Esophagus muscularis mucosa (tissue), 4 donors: ENCODE data around the gene LAMA5. TPM values are rescaled to one million over a fixed set of nuclear protein-coding genes. Genes with fewer than 3 reads are reported as not detected.

Experiments
- DNase-seq: peaks from one replicate; pipeline ENCODE4 v3.0.0-alpha.2; 2017; ENCODE audit errors: extremely low spot score
- H3K27ac ChIP-seq, 4 donors: fragments of 200-600 bp; sonication (generic); replicated peaks in 1 of 4; 1 replicate in 3 of 4; 2 replicates in 1 of 4; pipeline ENCODE4 v1.5.1; 2016 to 2019; ENCODE audit warnings: mild to moderate bottlenecking in 1 of 4
- H3K27me3 ChIP-seq, 4 donors: fragments of 200-600 bp; sonication (generic); one replicate each; pipeline versions ENCODE4 v1.5.1 to v1.6.0; 2016 to 2019
- H3K36me3 ChIP-seq, 4 donors: fragments of 200-600 bp; sonication (generic); one replicate each; pipeline ENCODE4 v1.5.1; 2016 to 2019
- H3K4me1 ChIP-seq, 4 donors: fragments of 200-600 bp; sonication (generic); one replicate each; pipeline ENCODE4 v1.5.1; 2016 to 2019
- H3K4me3 ChIP-seq, 4 donors: fragments of 200-600 bp; sonication (generic); 1 replicate in 2 of 4; 2 replicates in 2 of 4; pipeline ENCODE4 v1.5.1; 2016 to 2019; ENCODE audit warnings: mild to moderate bottlenecking in 4 of 4, moderate library complexity in 1 of 4
- H3K9me3 ChIP-seq, 4 donors: fragments of 200-600 bp; sonication (generic); 1 replicate in 3 of 4; 2 replicates in 1 of 4; pipeline ENCODE4 v1.5.1; 2016 to 2019
- EP300 ChIP-seq: sonication (generic); formaldehyde crosslinking; IDR thresholded peaks from one replicate; pipeline ENCODE4 v1.6.1; 2017; ENCODE audit warnings: antibody characterized with exemption
- POLR2A ChIP-seq: fragments of 450-650 bp; IDR thresholded peaks from one replicate; pipeline ENCODE4 v1.6.1; 2017; ENCODE audit warnings: antibody characterized with exemption, moderate library complexity, mild to moderate bottlenecking, low read depth
- POLR2AphosphoS5 ChIP-seq, 2 donors: sonication (generic); formaldehyde crosslinking; IDR thresholded peaks; one replicate each; pipeline ENCODE4 v1.6.1; 2017; ENCODE audit warnings: antibody characterized with exemption in 2 of 2
- WGBS: methylation state at CpG from one replicate; pipeline ENCODE4 v1.1.5; 2018; 5-methylcytosine and 5-hydroxymethylcytosine counted together
- intact Hi-C: fragments of 100-400 bp; cut with DNase I; formaldehyde crosslinking; loops from one replicate; pipeline ENCODE4 v1.15.1; 2023
- total RNA-seq, 4 donors: library from RNA; depleted of rRNA; stranded (reverse); fragments of >200 nt; gene quantifications; one replicate each; pipeline versions ENCODE4 v1.1.0 to v1.2.1, GENCODE V29; 2016
- TF ChIP-seq, protein P1 (sequence below), 3 experiments: fragments of 200-600 bp in 2 of 3; fragments of 450-650 bp in 1 of 3; sonication (generic) in 2 of 3; IDR thresholded peaks; one replicate each; pipeline ENCODE4 v1.5.1; 2017 to 2019; ENCODE audit warnings: antibody characterized with exemption in 3 of 3, mild to moderate bottlenecking in 2 of 3, moderate library complexity in 1 of 3

The LAMA5 gene
- total RNA-seq, 4 donors from 2014 or later, result 70.1 to 257 (median 150) TPM

DNA sequence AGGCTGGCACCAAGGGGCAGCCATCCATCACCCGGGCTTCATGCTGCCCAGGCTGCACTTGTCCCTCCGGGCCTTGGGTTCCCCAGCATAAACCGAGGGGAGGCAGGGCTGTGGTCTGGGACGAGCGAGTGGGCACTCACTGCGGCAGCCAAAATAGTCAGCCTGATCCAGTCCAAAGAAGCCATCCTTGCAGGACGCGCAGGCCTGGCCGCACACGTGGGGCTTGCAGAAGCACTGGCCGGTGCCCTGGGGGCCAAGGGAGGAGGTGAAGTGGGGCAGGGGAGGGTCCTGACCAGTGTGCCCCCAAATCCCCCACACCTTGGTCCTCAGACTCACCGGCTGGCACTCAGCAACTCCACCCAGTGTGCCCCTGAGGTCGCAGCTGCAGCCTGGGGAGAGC, 32.2 kb downstream of the LAMA5 start:
- peaks cover 70 to 99% (median 96%) of the 10 kb centered on the region in 4 donors for H3K36me3 ChIP-seq
- H3K9me3 ChIP-seq, result no peaks in the 10 kb centered on the region
- 93% methylated on average over 2 of the region's 13 CpGs for WGBS
- no peak overlapping the region for H3K4me3 ChIP-seq
- TF ChIP-seq POLR2A (no peak), POLR2AphosphoS5 (IDR thresholded peaks at IDR 0.05) (no peak), EP300 (no peak)
- TF ChIP-seq, protein P1, sequence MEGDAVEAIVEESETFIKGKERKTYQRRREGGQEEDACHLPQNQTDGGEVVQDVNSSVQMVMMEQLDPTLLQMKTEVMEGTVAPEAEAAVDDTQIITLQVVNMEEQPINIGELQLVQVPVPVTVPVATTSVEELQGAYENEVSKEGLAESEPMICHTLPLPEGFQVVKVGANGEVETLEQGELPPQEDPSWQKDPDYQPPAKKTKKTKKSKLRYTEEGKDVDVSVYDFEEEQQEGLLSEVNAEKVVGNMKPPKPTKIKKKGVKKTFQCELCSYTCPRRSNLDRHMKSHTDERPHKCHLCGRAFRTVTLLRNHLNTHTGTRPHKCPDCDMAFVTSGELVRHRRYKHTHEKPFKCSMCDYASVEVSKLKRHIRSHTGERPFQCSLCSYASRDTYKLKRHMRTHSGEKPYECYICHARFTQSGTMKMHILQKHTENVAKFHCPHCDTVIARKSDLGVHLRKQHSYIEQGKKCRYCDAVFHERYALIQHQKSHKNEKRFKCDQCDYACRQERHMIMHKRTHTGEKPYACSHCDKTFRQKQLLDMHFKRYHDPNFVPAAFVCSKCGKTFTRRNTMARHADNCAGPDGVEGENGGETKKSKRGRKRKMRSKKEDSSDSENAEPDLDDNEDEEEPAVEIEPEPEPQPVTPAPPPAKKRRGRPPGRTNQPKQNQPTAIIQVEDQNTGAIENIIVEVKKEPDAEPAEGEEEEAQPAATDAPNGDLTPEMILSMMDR (IDR thresholded peaks at IDR 0.05), result no peak
- intact Hi-C loops, result no loop called here
- H3K27ac ChIP-seq, result no peak overlapping the region
- H3K4me1 ChIP-seq, result no peaks in the 10 kb centered on the region
- no peaks in the 10 kb centered on the region for H3K27me3 ChIP-seq
- DNase-seq, result no peak

DNA sequence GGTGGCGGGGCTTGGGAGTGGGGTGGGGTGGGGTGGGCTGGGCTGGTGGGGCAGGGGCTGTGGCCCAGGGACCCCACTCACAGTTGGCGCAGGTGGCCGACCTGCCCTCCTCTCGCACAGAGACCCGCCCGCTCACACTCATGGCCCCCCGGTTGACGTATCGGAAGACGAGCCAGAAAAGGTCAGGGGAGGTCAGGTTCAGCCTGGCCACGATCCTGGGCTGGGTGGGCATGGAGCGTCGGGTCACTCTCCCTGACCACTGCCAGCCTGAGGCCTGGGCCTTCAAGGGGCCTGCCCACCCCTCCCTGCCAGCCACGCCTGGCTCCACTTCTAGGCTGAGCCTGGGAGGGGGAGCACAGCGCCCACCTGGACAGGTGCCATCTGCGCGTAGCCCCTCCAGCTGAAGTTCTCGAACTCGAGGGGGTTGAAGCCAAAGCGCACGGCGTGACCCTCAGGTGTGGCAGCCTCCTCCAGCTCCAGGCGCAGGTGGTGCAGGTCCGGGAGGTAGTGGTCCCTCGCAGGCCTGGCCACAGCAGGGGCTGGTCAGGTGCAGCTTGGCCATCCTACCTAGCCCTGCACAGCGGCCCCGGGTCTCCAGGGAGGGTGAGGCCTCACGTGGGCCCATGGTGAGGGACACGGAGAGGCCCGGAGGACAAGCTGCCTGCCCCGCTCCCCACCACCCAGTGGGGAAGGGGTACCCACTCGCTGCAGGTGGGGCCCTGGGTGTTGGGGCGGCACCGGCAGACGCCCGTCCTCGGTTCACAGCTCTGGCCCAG, 33.1 kb downstream of the LAMA5 start:
- DNase-seq, result no peak
- intact Hi-C loops, result no loop called here
- Histone ChIP-seq H3K27me3 (no peaks in the 10 kb centered on the region), H3K27ac (no peak overlapping the region), H3K9me3 (no peaks in the 10 kb centered on the region), H3K36me3 (peaks cover 72 to 100% (median 98%) of the 10 kb centered on the region in 4 donors), H3K4me3 (no peak overlapping the region), H3K4me1 (no peaks in the 10 kb centered on the region)
- no peak for TF ChIP-seq POLR2A
- TF ChIP-seq POLR2AphosphoS5 (IDR thresholded peaks at IDR 0.05), result no peak
- no peak for TF ChIP-seq EP300
- TF ChIP-seq, protein P1 (IDR thresholded peaks at IDR 0.05), result no peak
- WGBS, result 79% methylated on average over 14 of the region's 37 CpGs

DNA sequence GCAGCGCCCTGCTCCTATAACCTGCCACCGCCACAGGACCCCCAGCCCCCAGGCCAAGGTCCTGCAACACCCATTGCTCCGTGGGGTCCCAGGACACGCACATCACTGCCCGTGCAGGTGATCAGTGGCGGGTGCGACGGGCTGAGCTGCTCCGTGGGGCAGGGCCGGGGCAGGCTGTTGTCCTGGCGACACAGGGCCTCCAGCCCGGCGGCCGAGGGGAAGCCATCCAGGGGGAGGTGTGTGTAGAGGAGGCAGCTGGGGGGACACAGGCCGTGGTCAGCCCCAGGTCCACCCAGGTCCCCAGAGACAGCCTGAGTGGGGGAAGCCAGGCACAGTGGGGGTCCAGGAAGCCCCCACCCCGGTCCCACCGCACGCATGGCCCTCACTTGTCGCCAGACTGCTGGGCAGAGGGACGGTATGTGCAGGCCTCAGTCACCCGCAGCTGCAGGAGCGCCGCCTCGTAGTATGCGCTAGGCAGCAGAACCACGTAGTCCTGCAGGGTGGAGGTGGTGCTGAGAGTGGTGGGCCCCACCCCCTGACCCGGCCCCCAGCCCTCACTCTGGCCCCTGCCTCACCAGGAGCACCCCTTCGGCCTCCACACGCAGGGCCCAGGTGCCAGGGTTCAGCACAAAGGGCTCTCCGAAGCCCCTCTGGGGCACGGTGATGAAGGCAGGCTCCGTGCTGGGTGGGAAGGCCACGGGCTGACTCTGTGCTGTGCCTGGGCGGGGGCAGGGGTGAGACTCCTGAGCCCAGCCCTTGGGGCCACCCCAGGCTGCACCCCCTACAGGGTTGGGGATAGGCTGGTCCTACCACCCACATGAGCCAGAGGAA, 33.9 kb downstream of the LAMA5 start:
- peaks cover 78 to 100% (median 100%) of the 10 kb centered on the region in 4 donors for H3K36me3 ChIP-seq
- DNase-seq, result no peak
- H3K27ac ChIP-seq, result no peak overlapping the region
- no peaks in the 10 kb centered on the region for H3K9me3 ChIP-seq
- H3K4me1 ChIP-seq, result no peaks in the 10 kb centered on the region
- H3K4me3 ChIP-seq, result no peak overlapping the region
- intact Hi-C loops, result no loop called here
- TF ChIP-seq POLR2A (no peak), POLR2AphosphoS5 (IDR thresholded peaks at IDR 0.05) (no peak), EP300 (no peak)
- TF ChIP-seq, protein P1 (IDR thresholded peaks at IDR 0.05), result no peak
- no peaks in the 10 kb centered on the region for H3K27me3 ChIP-seq
- WGBS, result 83% methylated on average over 15 of the region's 34 CpGs

DNA sequence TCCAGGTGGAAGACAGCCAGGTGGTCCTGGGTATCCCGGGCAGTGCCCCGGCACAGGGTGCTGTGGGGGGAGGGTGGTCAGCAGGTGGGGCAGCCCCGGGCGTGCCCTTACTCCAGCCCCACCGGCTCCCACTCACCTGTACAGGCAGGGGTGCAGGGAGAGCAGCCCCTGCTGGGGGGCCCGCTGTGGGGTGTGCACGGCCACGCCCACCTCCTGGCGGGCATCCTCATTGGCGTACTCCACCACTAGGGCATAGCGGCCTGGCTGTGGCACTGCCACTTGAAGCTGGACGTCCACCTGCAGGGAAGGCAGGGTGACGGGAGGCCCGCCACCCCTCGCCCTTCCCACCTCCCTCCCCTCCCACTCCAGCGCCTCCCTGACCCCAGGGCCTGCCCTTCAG, 34.7 kb downstream of the LAMA5 start:
- Histone ChIP-seq H3K4me3 (no peak overlapping the region), H3K27me3 (no peaks in the 10 kb centered on the region), H3K36me3 (peaks cover 78 to 100% (median 100%) of the 10 kb centered on the region in 4 donors), H3K4me1 (no peaks in the 10 kb centered on the region), H3K9me3 (no peaks in the 10 kb centered on the region), H3K27ac (no peak overlapping the region)
- intact Hi-C loops, result no loop called here
- 90% methylated on average over 2 of the region's 16 CpGs for WGBS
- no peak for DNase-seq
- no peak for TF ChIP-seq POLR2A
- TF ChIP-seq, protein P1 (IDR thresholded peaks at IDR 0.05), result no peak
- no peak for TF ChIP-seq EP300
- TF ChIP-seq POLR2AphosphoS5 (IDR thresholded peaks at IDR 0.05), result no peak
